LHCN-M2 (cell line): ENCODE data around the gene ZNF335. TPM values are rescaled to one million over a fixed set of nuclear protein-coding genes. Genes with fewer than 3 reads are reported as not detected.
"Not testable (repeated sequence)": the region's sequence is repeated elsewhere in the genome, so short reads cannot be mapped to it uniquely, and the experiment has no call there.

Experiments
- DNase-seq: peaks from one replicate; pipeline ENCODE4 v3.0.0-alpha.2; 2012; ENCODE audit warnings: low read depth
- total RNA-seq: library from RNA; depleted of rRNA; stranded (reverse); fragments of >200 nt; gene quantifications from 2 replicates; pipeline ENCODE4 v1.2.3, GENCODE V29; 2014

Gene ZNF335
- total RNA-seq, 1 experiment from 2014 or later: 15.3 TPM

DNA sequence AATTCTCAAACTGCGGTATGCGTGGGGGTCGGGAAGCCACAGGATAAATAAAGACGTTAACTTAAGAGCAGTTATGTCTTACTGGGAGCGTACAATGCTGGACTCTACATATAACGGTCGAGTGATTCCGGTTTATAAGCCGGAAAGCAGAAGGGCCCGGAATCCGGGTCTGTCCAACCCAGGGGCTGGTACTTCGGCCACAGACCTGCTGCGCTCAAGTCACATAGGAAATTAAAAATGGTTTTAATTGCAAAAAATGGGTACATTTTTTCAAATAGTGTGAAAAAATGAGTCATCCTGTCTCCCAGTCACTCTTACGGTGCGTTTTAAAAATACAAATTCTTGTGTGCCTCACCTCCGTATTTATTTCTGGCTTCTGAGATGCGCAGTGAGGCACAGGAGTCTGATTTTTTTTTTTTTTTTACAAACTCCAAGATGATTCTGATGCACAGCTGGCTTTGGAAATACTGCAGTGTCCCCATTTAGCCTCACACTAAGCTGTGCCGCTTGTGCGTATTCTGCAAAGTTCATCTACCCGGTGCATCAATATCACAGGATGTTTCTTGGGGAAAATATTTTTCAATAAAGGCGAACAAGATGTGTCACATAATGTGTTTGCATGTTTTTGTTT lies 36.5 kb downstream of the ZNF335 start:
- DNase-seq: peak; percentile 51

DNA sequence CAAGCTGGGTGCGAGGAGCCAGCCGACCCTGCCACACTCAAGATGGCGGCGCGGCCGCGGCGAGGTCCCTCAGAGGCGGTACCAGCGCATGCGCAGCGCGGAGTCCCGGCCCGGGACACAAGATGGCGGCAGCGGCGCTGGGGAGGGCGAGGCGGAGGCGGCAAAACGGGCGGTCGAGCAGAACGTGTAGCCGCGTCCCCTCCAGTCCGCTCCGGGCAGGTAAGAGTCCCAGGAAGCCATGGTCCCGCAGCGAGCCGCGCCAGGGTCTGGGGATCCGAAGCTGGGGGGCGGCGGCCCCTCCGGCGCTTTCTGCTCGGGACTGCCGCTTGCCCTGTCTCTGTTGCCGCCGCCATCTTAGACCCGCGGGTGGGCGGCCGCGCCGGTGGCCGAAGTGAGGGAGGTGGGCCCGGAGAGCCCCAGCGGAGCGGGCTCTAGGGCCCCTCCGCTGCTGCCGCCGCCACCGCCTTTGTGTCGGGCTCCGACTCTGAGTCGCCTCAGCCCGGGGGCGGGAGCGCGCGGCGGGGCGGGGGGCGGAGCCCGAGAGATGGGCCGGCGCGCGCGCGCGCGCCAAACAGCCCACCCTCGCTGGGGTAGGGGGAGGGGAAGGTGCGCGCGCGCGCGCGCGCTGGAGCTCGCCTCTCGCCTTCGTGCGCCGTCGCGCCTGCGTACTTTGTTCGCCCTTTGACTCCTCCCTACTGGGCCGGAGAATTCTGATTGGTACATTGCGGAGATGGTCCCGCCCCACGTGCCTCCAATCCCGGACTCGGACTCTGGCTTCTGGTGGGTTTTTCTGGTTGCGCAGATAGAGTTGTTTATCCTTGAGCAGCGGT lies 37.2 kb downstream of the ZNF335 start, which contains the start of gene PCIF1:
Gene PCIF1, plus strand, starts transcription at position 98 of the 830 bp plus-strand sequence. CDS start 4,317 bp downstream, outside the sequence.
- DNase-seq: peak; percentile 97

- peak; percentile 43 for DNase-seq
Measured at GRCh38 chr20:45934046-45934585, 37.9 kb downstream of the ZNF335 start.

DNA sequence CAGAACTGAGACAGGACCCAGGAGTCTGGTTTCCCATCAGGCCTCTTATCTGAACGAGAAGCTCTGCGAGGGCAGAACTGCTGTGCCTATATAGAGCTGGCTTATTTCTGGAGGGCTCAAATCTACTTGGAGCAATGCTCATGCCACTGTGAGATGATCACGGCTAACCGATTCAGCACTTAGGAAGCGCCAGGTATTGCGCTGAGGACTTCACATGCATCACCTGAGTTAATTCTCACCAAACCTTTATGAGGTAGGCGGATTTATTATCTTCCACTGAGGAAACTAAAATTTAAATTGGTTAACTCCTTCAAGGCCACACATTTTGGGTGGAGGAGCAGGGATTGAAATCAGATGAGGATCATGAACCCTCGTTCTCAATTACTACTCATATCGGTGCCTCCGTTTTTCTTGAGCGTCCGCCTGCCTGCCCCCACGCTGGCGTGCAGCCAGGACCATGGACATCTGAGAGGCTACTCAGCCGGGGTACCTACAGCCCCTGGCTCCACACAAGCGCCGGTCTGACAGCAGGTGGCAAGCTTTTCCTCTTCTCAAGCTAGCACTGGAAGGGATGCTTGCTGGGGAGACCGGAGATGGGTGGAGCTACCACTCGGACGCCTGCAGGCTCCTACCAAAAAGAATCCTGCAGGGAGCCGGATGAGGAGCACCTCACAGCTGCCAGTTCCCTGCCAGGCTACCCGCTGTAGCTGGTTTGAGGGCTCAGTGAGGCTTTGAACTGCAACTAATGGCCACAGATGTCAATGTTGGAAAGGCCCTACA lies 38.5 kb downstream of the ZNF335 start:
- peak; percentile 84 for DNase-seq

- DNase-seq: not testable (repeated sequence)
Measured at GRCh38 chr20:45931680-45932079, 40.3 kb downstream of the ZNF335 start.

GRCh38 chr20:45927071-45927878 lies 44.7 kb downstream of the ZNF335 start:
- DNase-seq: no peak

- DNase-seq: no peak
Measured at GRCh38 chr20:45926731-45927070, 45.3 kb downstream of the ZNF335 start.

- DNase-seq: no peak
Measured at GRCh38 chr20:45925821-45926506, 46.0 kb downstream of the ZNF335 start.

DNA sequence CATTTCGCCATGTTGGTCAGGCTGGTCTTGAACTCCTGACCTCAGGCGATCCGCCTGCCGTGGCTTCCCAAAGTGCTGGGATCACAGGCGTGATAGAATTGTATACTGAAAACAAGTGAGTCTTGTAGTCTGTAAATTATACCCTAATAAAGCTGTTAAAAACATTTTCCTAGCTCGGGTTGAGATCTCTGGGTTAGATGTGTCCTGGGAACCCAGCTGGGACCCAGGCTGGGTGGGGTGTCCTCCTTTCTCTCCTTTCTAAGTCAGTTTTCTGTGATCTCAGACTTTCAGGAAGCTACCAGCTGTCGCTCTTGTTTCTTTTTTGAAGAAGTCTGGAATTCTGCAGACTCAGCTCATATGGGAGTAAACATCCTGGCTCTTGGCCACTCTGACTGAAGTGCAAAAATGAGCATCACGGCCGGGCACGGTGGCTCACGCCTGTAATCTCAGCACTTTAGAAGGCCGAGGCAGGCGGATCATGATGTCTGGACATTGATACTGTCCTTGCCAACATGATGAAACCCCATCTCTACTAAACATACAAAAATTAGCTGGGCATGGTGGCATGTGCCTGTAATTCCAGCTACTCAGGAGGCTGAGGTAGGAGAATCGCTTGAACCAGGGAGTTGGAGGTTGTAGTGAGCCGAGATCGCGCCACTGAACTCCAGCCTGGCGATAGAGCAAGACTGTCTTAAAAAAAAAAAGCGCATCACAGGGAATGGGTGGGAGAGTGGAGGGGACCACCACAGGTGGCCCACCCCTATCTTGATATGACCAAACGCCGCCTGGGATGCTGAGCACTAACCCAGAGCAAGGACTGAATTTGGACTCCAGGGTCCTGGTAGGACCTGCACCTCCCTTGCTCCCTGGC lies 47.4 kb downstream of the ZNF335 start:
- peak; percentile 84 for DNase-seq

DNA sequence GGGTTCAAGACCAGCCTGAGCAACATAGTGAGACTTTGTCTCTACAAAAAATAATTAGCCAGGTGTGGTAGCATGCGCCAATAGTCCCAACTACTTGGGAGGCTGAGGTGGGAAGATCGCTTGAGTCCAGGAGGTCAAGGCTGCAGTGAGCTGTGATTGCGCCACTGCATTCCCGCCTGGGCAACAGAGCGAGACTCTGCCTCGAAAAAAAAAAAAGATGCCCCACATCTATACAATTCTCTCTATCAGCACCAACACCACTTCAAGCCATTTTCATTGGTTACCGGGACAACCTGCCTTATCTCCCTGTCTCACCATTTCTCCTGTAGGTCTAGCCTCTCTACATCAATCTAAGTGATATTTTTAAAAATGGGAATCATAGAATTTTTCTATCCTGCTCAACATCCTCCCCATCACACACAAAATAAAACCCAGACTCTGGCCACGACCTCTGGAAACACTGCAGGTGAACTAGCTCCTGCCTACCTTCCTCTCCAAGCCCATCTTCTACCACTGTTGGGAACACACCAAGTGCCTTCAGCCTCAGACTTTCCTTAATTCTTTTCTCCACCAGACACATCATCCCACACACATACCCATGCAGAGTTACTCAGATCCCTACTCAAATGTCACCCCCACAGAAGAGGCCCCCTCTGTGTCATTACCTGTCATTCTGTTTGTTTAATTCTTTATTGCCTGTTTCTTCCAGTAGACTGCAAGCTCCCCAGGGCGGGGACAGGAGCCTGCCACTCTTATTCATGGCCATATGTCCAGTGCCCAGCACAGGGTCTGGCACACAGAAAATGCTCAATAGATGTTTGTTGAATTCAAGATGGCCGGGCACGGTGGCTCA lies 50.4 kb downstream of the ZNF335 start:
- no peak for DNase-seq

DNA sequence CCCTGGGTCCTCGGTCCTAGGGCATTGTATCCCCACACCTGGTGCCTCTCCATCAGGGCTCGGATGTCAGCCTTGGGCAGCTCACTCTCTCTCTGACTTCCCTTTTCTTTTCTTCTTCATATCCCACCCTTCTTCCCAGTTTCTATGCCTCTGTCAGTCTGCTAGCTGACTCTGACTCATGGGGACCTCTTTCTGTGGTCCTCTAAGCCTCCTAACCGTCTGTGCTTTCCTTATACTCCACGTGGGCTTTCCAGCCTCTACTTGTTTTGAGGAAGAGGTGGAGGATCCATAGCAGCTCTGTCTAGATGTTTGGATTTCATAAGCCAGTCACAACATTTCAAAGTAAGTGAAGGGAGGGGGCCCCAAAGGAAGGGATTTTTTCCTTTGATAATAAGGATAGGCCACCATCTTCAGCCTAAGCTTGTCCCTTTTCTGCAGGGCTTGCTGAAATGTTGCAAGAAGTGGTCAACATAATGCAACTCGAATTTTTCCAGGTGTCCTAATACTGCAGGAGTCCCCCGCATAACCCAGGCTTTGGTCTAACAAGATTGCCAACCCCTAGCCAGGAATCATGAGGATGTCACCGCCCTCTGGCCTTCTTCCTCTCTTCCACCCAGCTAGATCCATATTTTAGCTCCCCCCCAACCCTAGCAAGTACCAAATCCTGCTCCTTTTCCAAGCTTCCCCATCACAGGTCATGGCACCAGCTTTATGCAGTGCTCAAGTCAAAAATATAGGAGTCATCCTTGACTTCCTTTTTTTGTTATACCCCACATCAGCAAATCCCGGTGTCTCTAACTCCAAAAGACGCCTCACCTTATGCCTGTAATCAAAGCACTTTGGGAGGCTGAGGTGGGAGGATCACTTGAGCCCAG lies 51.3 kb downstream of the ZNF335 start:
- DNase-seq: peak; percentile 18

- DNase-seq: peak; percentile 65
Measured at GRCh38 chr20:45919542-45920399, 52.2 kb downstream of the ZNF335 start.

DNA sequence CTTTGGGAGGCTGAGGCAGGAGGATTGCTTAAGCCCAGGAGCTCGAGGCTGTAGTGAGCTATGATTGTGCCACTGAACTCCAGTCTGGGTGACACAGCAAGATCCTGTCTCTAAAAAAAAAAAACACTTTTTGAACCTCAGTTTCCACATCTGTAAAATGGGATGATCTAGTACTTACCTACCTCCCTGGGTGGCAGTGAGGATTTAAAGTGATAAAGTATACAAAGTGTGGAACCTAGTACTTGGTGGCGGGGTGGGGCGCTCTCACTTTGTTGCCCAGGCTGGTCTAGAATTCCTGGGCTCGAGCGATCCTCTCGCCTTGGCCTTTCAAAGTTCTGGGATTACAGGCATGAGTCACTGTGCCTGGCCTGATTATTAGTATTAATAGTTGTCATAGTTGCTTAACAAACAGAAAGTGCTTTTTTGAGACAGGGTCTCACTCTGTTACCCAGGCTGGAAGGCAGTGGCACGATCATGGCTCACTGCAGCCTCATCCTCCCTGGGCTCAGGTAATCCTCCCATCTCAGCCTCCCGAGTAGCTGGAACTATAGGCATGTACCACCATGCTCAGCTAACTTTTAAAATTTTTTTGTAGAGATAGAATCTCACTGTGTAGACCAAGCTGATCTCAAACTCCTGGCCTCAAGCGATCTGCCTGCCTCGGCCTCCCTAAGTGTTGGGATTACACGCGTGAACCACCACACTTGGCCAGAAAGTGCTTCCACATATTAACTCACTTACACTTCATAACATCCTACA lies 53.0 kb downstream of the ZNF335 start:
- no peak for DNase-seq

DNA sequence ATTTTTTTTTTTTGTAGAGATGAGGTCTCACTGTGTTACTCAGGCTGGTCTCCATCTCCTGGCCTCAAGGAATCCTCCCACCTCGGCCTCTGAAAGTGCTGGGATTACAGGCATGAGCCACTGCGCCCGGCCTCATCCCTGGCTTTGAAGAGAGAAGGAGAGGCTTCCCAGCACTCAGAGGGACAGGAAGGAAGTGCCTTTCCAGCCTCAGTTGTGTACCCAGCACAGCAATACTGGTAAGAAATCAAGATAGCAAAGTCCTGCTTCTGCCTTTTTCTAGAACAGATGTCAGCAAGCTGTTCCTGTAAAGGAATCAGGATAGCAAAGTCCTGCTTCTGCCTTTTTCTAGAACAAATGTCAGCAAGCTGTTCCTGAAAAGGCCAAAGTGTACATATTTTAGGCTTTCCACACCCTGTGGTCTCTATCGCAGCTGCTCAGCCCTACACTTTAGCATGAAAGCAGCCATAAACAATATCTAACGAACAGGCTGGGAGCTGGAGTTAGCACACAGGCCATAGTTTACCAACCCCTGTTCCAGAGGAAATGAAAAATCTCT lies 53.7 kb downstream of the ZNF335 start:
- peak; percentile 81 for DNase-seq

DNA sequence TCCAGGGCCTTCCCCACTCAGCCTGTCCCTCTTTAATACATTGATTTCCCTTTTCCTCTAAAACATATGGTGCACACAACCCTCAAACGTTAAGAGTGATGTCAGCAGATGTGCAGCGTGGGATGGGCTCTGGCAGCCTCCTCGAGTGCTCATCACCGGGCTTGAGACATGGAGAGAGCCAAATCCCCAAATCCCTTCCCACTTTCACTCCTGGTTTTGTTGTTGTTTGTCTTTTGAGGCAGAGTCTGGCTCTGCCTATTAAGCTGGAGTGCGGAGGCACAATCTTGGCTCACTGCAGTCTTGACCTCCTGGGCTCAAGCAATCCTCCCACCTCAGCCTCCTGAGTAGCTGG lies 54.2 kb downstream of the ZNF335 start:
- peak; percentile 75 for DNase-seq

GRCh38 chr20:45913116-45913515 lies 58.9 kb downstream of the ZNF335 start:
- DNase-seq: no peak
